Measurements from ENCODE around the gene FIG4.
"Not testable (repeated sequence)": the region's sequence is repeated elsewhere in the genome, so short reads cannot be mapped to it uniquely, and the experiment has no call there.

The FIG4 gene

GRCh38 chr6:109821428-109821827 lies 130.3 kb downstream of the FIG4 start:
- DNase-seq: no peak
- in situ Hi-C loops (cut with MboI; ENCODE audit: low pct_unique_long_range_greater_than_20kb, low sequenced_read_pairs): no loop called here

- in situ Hi-C loops (cut with MboI; ENCODE audit: low pct_unique_long_range_greater_than_20kb, low sequenced_read_pairs): no loop called here
- DNase-seq: no peak
These were observed 133.0 kb downstream of the FIG4 start for GRCh38 chr6:109824105-109824504.

GRCh38 chr6:109826551-109826950 lies 135.5 kb downstream of the FIG4 start:
- no peak for DNase-seq
- in situ Hi-C loops (cut with MboI; ENCODE audit: low pct_unique_long_range_greater_than_20kb, low sequenced_read_pairs): no loop called here

- in situ Hi-C loops (cut with MboI; ENCODE audit: low pct_unique_long_range_greater_than_20kb, low sequenced_read_pairs): not testable (repeated sequence)
These were observed 140.3 kb downstream of the FIG4 start for GRCh38 chr6:109831352-109831751.

GRCh38 chr6:109834131-109834530 lies 143.0 kb downstream of the FIG4 start:
- DNase-seq: no peak
- in situ Hi-C loops (cut with MboI; ENCODE audit: low pct_unique_long_range_greater_than_20kb, low sequenced_read_pairs): no loop called here

More at GRCh38 chr6:109831352-109831751, 140.3 kb downstream of the FIG4 start:
- not testable (repeated sequence) for DNase-seq

GRCh38 chr6:109834595-109835437 lies 143.7 kb downstream of the FIG4 start:
- no peak for DNase-seq
- in situ Hi-C loops (cut with MboI; ENCODE audit: low pct_unique_long_range_greater_than_20kb, low sequenced_read_pairs): no loop called here

GRCh38 chr6:109840034-109840433 lies 148.9 kb downstream of the FIG4 start:
- in situ Hi-C loops (cut with MboI; ENCODE audit: low pct_unique_long_range_greater_than_20kb, low sequenced_read_pairs): no loop called here
- no peak for DNase-seq

- DNase-seq: no peak
- in situ Hi-C loops (cut with MboI; ENCODE audit: low pct_unique_long_range_greater_than_20kb, low sequenced_read_pairs): no loop called here
These were observed 149.7 kb downstream of the FIG4 start for GRCh38 chr6:109840796-109841195.

GRCh38 chr6:109841869-109842268 lies 150.8 kb downstream of the FIG4 start:
- in situ Hi-C loops (cut with MboI; ENCODE audit: low pct_unique_long_range_greater_than_20kb, low sequenced_read_pairs): no loop called here

GRCh38 chr6:109852713-109853112 lies 161.6 kb downstream of the FIG4 start:
- no peak for DNase-seq
- in situ Hi-C loops (cut with MboI; ENCODE audit: low pct_unique_long_range_greater_than_20kb, low sequenced_read_pairs): no loop called here

More at GRCh38 chr6:109841869-109842268, 150.8 kb downstream of the FIG4 start:
- no peak for DNase-seq

- in situ Hi-C loops (cut with MboI; ENCODE audit: low pct_unique_long_range_greater_than_20kb, low sequenced_read_pairs): no loop called here
- no peak for DNase-seq
These were observed 162.3 kb downstream of the FIG4 start for GRCh38 chr6:109853426-109853825.

GRCh38 chr6:109853951-109854350 lies 162.9 kb downstream of the FIG4 start:
- in situ Hi-C loops (cut with MboI; ENCODE audit: low pct_unique_long_range_greater_than_20kb, low sequenced_read_pairs): no loop called here
- DNase-seq: no peak

GRCh38 chr6:109854541-109855308 lies 163.6 kb downstream of the FIG4 start:
- in situ Hi-C loops (cut with MboI; ENCODE audit: low pct_unique_long_range_greater_than_20kb, low sequenced_read_pairs): no loop called here
- DNase-seq: no peak

- DNase-seq; in situ Hi-C loops (cut with MboI; ENCODE audit: low pct_unique_long_range_greater_than_20kb, low sequenced_read_pairs): not testable (repeated sequence)
These were observed 164.5 kb downstream of the FIG4 start for GRCh38 chr6:109855476-109856040.

- in situ Hi-C loops (cut with MboI; ENCODE audit: low pct_unique_long_range_greater_than_20kb, low sequenced_read_pairs): no loop called here
- DNase-seq: no peak
These were observed 170.8 kb downstream of the FIG4 start for GRCh38 chr6:109861946-109862345.

- in situ Hi-C loops (cut with MboI; ENCODE audit: low pct_unique_long_range_greater_than_20kb, low sequenced_read_pairs): no loop called here
- DNase-seq: no peak
These were observed 173.0 kb downstream of the FIG4 start for GRCh38 chr6:109864050-109864449.

- in situ Hi-C loops (cut with MboI; ENCODE audit: low pct_unique_long_range_greater_than_20kb, low sequenced_read_pairs): no loop called here
- no peak for DNase-seq
These were observed 174.9 kb downstream of the FIG4 start for GRCh38 chr6:109865968-109866367.

- no peak for DNase-seq
- in situ Hi-C loops (cut with MboI; ENCODE audit: low pct_unique_long_range_greater_than_20kb, low sequenced_read_pairs): no loop called here
These were observed 176.2 kb downstream of the FIG4 start for GRCh38 chr6:109867009-109867969.

GRCh38 chr6:109867970-109868358 lies 176.9 kb downstream of the FIG4 start:
- no peak for DNase-seq
- in situ Hi-C loops (cut with MboI; ENCODE audit: low pct_unique_long_range_greater_than_20kb, low sequenced_read_pairs): no loop called here
